SK-N-SH (cell line): ENCODE measurements around the gene VGF. TPM values are rescaled to one million over a fixed set of nuclear protein-coding genes. Genes with fewer than 3 reads are reported as not detected.

Experiments
- CTCF ChIA-PET: fragments of 300-600, 350-600 bp; formaldehyde crosslinking; extraction: SDS; loops from one replicate; lab custom pipeline; 2021; lab: Yijun Ruan, JAX
- POLR2A ChIA-PET: fragments of 350-600 bp; sonication (Branson Sonifier 250); formaldehyde crosslinking; extraction: SDS; loops from one replicate; lab custom pipeline; 2020; ENCODE audit warnings: antibody characterized with exemption, inconsistent platforms; lab: Yijun Ruan, JAX
- DNase-seq: peaks from one replicate; pipeline ENCODE4 v3.0.0; 2012
- H2AFZ ChIP-seq: fragments of 200-600 bp; sonication (generic); 2 replicates; pipeline ENCODE4 v1.8.1; 2016; ENCODE audit warnings: antibody characterized with exemption, mild to moderate bottlenecking, low read depth
- H3F3A ChIP-seq: fragments of 200-600 bp; sonication (generic); replicated peaks from 2 replicates; pipeline ENCODE3; 2016; ENCODE audit warnings: antibody characterized with exemption, mild to moderate bottlenecking; ENCODE audit not compliant: insufficient read depth
- H3K27ac ChIP-seq, 2 experiments: fragments of 200-500 bp in 1 of 2; fragments of 200-600 bp in 1 of 2; sonication (Bioruptor generic) in 1 of 2; sonication (generic), shearing (Covaris generic) in 1 of 2; 2 replicates each; pipeline versions ENCODE4 v1.5.1 to v1.6.1; 2014 to 2016; ENCODE audit warnings: low read depth in 2 of 2, inconsistent platforms in 1 of 2, low read length in 1 of 2, mild to moderate bottlenecking in 1 of 2, mixed read lengths in 1 of 2
- H3K27me3 ChIP-seq: fragments of 200-600 bp; sonication (generic), shearing (Covaris generic); 2 replicates; pipeline ENCODE4 v1.6.1; 2016; ENCODE audit warnings: mixed run types; ENCODE audit not compliant: insufficient read depth
- H3K36me3 ChIP-seq, 2 experiments: fragments of 200-500 bp in 1 of 2; fragments of 200-600 bp in 1 of 2; sonication (Bioruptor generic) in 1 of 2; sonication (generic) in 1 of 2; replicated peaks in 1 of 2; 2 replicates each; pipeline versions ENCODE3 to v1.5.1; 2014 to 2016; ENCODE audit warnings: low read length in 1 of 2, mild to moderate bottlenecking in 1 of 2; ENCODE audit not compliant: insufficient read depth in 2 of 2, control insufficient read depth in 1 of 2
- H3K4me1 ChIP-seq, 2 experiments: fragments of 200-500 bp in 1 of 2; fragments of 200-600 bp in 1 of 2; sonication (Bioruptor generic) in 1 of 2; sonication (generic), shearing (Covaris generic) in 1 of 2; 2 replicates each; pipeline versions ENCODE4 v1.5.1 to v1.6.1; 2014 to 2016; ENCODE audit warnings: low read depth in 1 of 2, low read length in 1 of 2, mixed run types in 1 of 2; ENCODE audit not compliant: insufficient read depth in 2 of 2, control insufficient read depth in 1 of 2
- H3K4me2 ChIP-seq: fragments of 200-600 bp; sonication (generic), shearing (Covaris generic); 2 replicates; pipeline ENCODE4 v1.6.1; 2017; ENCODE audit warnings: mixed run types
- H3K4me3 ChIP-seq, 2 experiments: fragments of 200-500 bp in 1 of 2; fragments of 200-600 bp in 1 of 2; sonication (Bioruptor generic) in 1 of 2; sonication (generic), shearing (Covaris generic) in 1 of 2; 2 replicates each; pipeline versions ENCODE4 v1.5.1 to v1.8.1; 2014 to 2016; ENCODE audit warnings: low read depth in 2 of 2, inconsistent platforms in 1 of 2, low read length in 1 of 2, mild to moderate bottlenecking in 1 of 2, mixed read lengths in 1 of 2, moderate library complexity in 1 of 2
- H3K79me2 ChIP-seq: fragments of 200-600 bp; sonication (generic); 2 replicates; pipeline ENCODE4 v1.8.1; 2017; ENCODE audit warnings: mild to moderate bottlenecking; ENCODE audit not compliant: insufficient read depth
- H3K9ac ChIP-seq: fragments of 200-600 bp; sonication (generic); 2 replicates; pipeline ENCODE4 v1.6.1; 2017; ENCODE audit warnings: mixed run types
- H3K9me2 ChIP-seq: fragments of 200-600 bp; sonication (generic); 2 replicates; pipeline ENCODE4 v1.6.1; 2017; ENCODE audit warnings: mixed run types
- H3K9me3 ChIP-seq: fragments of 200-600 bp; sonication (generic); 2 replicates; pipeline ENCODE4 v1.6.1; 2017; ENCODE audit warnings: mixed run types, mild to moderate bottlenecking, moderate library complexity
- H4K20me1 ChIP-seq: fragments of 200-600 bp; sonication (generic); 2 replicates; pipeline ENCODE4 v1.6.1; 2017; ENCODE audit warnings: mild to moderate bottlenecking, mixed run types; ENCODE audit not compliant: insufficient read depth
- CHD2 ChIP-seq: fragments of 150-350 bp; IDR thresholded peaks from 2 replicates; pipeline ENCODE4 v1.6.1; 2018; ENCODE audit warnings: low read length; ENCODE audit not compliant: partially characterized antibody
- FOXM1 ChIP-seq: IDR thresholded peaks from 2 replicates; pipeline ENCODE4 v1.4.0; 2012; ENCODE audit warnings: low read depth, mild to moderate bottlenecking
- MXI1 ChIP-seq: IDR thresholded peaks from 2 replicates; pipeline ENCODE4 v1.6.1; 2012; ENCODE audit warnings: mild to moderate bottlenecking, low read depth, low read length, improper control_type of control experiment
- NFIC ChIP-seq: IDR thresholded peaks from 2 replicates; pipeline ENCODE4 v1.4.0; 2012; ENCODE audit warnings: borderline replicate concordance
- POLR2AphosphoS5 ChIP-seq: IDR thresholded peaks from 2 replicates; pipeline ENCODE4 v1.6.1; 2012; ENCODE audit warnings: low read depth, low read length
- REST ChIP-seq: IDR thresholded peaks from 2 replicates; pipeline ENCODE4 v1.6.1; 2012; ENCODE audit warnings: mild to moderate bottlenecking, low read depth, low read length, moderate library complexity
- TAF1 ChIP-seq: IDR thresholded peaks from 2 replicates; pipeline ENCODE4 v1.6.1; 2012; ENCODE audit warnings: low read depth, mild to moderate bottlenecking, low read length, moderate library complexity, borderline replicate concordance
- TEAD4 ChIP-seq: IDR thresholded peaks from 2 replicates; pipeline ENCODE4 v1.4.0; 2012; ENCODE audit warnings: mild to moderate bottlenecking, borderline replicate concordance; ENCODE audit not compliant: insufficient read depth
- USF1 ChIP-seq: IDR thresholded peaks from 2 replicates; pipeline ENCODE4 v1.4.0; 2012; ENCODE audit warnings: low read depth, borderline replicate concordance
- YY1 ChIP-seq: IDR thresholded peaks from 2 replicates; pipeline ENCODE4 v1.4.0; 2012; ENCODE audit warnings: low read depth, mild to moderate bottlenecking
- WGBS: methylation state at CpG from one replicate; pipeline ENCODE4 v1.1.6; 2017; ENCODE audit warnings: low lambda C conversion rate; 5-methylcytosine and 5-hydroxymethylcytosine counted together
- polyA plus RNA-seq, 3 experiments: library from polyadenylated mRNA; depleted of rRNA; stranded (reverse); fragments of >200 nt; gene quantifications; 2 replicates each; pipeline ENCODE4 v1.2.3, GENCODE V29; 2012

The VGF gene
- polyA plus RNA-seq, 1 of the 3 experiments (the other 2 are of a cell fraction), result 54.3 TPM

GRCh38 chr7:101155303-101155702, 10.1 kb downstream of the VGF start:
- peak overlapping the region; percentile 65 to 88 for H3K4me3 ChIP-seq
- TF ChIP-seq USF1, result no peak
- TF ChIP-seq MXI1, result no peak
- no peak for TF ChIP-seq CHD2
- no peak for TF ChIP-seq FOXM1
- TF ChIP-seq REST, result no peak
- no peak for TF ChIP-seq NFIC
- H3K27me3 ChIP-seq, result no peaks in the 10 kb centered on the region
- H3K9ac ChIP-seq, result peak overlapping the region; percentile 90
- 35% methylated on average over 4 of the region's 4 CpGs for WGBS
- ChIA-PET CTCF (interaction anchor here (0.6 to 7.9 kb wide), 15 partner anchors 8 to 450 kb away, joined by 3 to 116 read pairs (median 3); partner anchors contain the start of genes POP7 and VGF), POLR2A (interaction anchor here (0.8 to 3.7 kb wide), 4 partner anchors 8 to 62 kb away, joined by 3 to 43 read pairs (median 4); partner anchors contain the start of genes PLOD3, VGF and ZNHIT1)
- peak overlapping the region; percentile 38 to 84 for H3K27ac ChIP-seq
- DNase-seq, result no peak
- H3K9me3 ChIP-seq, result no peaks in the 10 kb centered on the region
- H3K36me3 ChIP-seq, result peaks cover 29 to 31% of the 10 kb centered on the region in 2 experiments
- peaks cover 4% of the 10 kb centered on the region; the same call in 1 of the 2 replicates for H4K20me1 ChIP-seq
- H3K4me1 ChIP-seq, result peaks cover 15 to 18% of the 10 kb centered on the region in 2 experiments; a peak in 3 of 4 replicates
- peak overlapping the region; percentile 33; the same call in 1 of the 2 replicates for H2AFZ ChIP-seq
- H3K9me2 ChIP-seq, result no peaks in the 10 kb centered on the region
- peaks cover 30% of the 10 kb centered on the region for H3K79me2 ChIP-seq
- peaks cover 21% of the 10 kb centered on the region for H3F3A ChIP-seq
- peak overlapping the region; percentile 99 for H3K4me2 ChIP-seq

GRCh38 chr7:101154693-101155102, 10.7 kb downstream of the VGF start:
- Histone ChIP-seq H2AFZ (0 out of 2 replicates have a peak overlapping the region, but pooled peaks have one; percentile 33), H3K4me3 (peak overlapping the region; percentile 65 to 88), H3K36me3 (peaks cover 25 to 26% of the 10 kb centered on the region in 2 experiments), H3K79me2 (peaks cover 30% of the 10 kb centered on the region), H3K9me2 (no peaks in the 10 kb centered on the region), H3K4me2 (peak overlapping the region; percentile 99), H3K9ac (peak overlapping the region; percentile 90), H3K4me1 (peaks cover 12 to 15% of the 10 kb centered on the region in 2 experiments; a peak in 2 of 4 replicates), H4K20me1 (no peaks in the 10 kb centered on the region), H3F3A (peaks cover 21% of the 10 kb centered on the region), H3K27ac (peak overlapping the region; percentile 38 to 84), H3K27me3 (no peaks in the 10 kb centered on the region), H3K9me3 (no peaks in the 10 kb centered on the region)
- DNase-seq, result no peak
- ChIA-PET POLR2A (interaction anchor here (1.0 to 3.7 kb wide), 4 partner anchors 8 to 11 kb away, joined by 3 to 43 read pairs (median 11); partner anchors contain the start of gene VGF), CTCF (interaction anchor here (0.6 to 7.9 kb wide), 10 partner anchors 8 to 128 kb away, joined by 3 to 116 read pairs (median 7); partner anchors contain the start of gene VGF)
- TF ChIP-seq YY1, result 0 out of 2 replicates have a peak, but pooled peaks have one; percentile 37
- TF ChIP-seq TAF1, result 0 out of 2 replicates have a peak, but pooled peaks have one; percentile 21
- TF ChIP-seq POLR2AphosphoS5, result no peak
- TF ChIP-seq TEAD4, result 0 out of 2 replicates have a peak, but pooled peaks have one; percentile 24
- under 1% methylated on average over 28 of the region's 34 CpGs for WGBS
